GM12875 (cell line): ENCODE measurements around the gene USP33.
"Not testable (repeated sequence)": the region's sequence is repeated elsewhere in the genome, so short reads cannot be mapped to it uniquely, and the experiment has no call there.

Experiments
- H3K4me3 ChIP-seq: one replicate; pipeline ENCODE4 v1.5.1; 2011; ENCODE audit warnings: low read depth, low read length, control low read depth
- TF ChIP-seq, protein P1 (sequence below): IDR thresholded peaks from 2 replicates; pipeline ENCODE4 v1.5.1; 2011; ENCODE audit warnings: low read depth, mild to moderate bottlenecking, control low read depth, inconsistent platforms, low read length, moderate library complexity, borderline replicate concordance; ENCODE audit not compliant: insufficient read depth

The USP33 gene

DNA sequence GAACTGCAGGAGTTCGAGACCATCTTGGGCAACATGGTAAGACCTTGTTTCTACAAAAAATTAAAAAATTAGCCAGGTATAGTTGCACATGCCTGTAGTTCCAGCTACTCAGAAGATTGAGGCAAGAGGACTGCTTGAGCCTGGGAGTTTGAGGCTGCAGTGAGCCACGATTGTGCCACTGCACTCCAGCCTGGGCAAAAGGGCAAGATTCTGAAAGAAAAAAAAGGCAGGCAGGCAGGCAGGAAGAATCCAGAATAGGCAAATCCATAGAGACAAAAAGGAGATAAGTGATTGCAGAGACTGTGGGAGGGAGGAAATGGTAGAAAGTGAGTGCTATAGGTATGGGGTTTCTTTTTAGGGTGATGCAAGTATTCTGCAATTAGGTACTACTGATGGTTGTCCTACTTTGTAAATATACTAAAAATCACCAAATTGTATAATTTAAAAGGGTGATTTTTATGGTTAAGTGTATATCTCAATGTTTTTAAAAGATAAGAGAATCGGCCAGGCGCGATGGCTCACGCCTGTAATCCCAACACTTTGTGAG, 106.6 kb downstream of the USP33 start:
- TF ChIP-seq, protein P1, sequence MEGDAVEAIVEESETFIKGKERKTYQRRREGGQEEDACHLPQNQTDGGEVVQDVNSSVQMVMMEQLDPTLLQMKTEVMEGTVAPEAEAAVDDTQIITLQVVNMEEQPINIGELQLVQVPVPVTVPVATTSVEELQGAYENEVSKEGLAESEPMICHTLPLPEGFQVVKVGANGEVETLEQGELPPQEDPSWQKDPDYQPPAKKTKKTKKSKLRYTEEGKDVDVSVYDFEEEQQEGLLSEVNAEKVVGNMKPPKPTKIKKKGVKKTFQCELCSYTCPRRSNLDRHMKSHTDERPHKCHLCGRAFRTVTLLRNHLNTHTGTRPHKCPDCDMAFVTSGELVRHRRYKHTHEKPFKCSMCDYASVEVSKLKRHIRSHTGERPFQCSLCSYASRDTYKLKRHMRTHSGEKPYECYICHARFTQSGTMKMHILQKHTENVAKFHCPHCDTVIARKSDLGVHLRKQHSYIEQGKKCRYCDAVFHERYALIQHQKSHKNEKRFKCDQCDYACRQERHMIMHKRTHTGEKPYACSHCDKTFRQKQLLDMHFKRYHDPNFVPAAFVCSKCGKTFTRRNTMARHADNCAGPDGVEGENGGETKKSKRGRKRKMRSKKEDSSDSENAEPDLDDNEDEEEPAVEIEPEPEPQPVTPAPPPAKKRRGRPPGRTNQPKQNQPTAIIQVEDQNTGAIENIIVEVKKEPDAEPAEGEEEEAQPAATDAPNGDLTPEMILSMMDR, result no peak
- no peak overlapping the region for H3K4me3 ChIP-seq

DNA sequence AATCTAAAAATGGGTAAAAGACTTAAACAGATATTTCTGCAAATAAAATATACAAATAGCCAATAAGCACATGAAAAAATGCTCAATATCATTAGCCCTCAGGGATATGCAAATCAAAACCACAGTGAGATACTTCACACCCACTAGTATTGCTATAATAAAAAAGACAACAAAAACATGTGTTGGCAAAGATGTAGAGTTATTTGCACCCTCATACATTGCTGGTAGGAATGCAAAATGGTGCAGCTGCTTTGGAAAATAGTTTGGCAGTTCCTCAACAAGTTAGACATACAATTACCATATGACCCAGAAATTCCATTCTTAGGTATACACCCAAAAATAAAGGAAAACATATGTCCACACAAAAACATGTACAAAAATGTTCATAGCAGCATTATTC, 107.4 kb downstream of the USP33 start:
- H3K4me3 ChIP-seq, result no peak overlapping the region

DNA sequence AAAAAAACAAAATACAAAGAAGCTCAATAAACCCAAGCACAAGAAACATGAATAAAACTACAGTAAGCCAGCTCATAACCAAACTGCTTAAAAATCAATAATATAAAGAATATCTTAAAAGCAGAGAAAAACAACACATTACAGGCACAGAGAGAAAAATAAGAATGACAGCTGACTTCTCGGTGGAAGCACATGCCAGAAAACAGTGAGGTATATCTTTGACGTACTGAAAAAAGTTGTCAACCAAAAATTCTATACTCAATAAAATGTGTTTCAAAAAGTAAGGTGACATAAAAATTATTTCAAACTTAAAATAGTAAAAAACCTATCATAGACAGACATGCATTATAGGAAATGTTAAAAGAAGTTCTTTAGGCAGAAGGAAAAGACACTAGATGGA, 110.5 kb downstream of the USP33 start:
- H3K4me3 ChIP-seq, result no peak overlapping the region
- TF ChIP-seq, protein P1, result no peak

More for the DNA sequence above, 107.4 kb downstream of the USP33 start:
- TF ChIP-seq, protein P1, result no peak

DNA sequence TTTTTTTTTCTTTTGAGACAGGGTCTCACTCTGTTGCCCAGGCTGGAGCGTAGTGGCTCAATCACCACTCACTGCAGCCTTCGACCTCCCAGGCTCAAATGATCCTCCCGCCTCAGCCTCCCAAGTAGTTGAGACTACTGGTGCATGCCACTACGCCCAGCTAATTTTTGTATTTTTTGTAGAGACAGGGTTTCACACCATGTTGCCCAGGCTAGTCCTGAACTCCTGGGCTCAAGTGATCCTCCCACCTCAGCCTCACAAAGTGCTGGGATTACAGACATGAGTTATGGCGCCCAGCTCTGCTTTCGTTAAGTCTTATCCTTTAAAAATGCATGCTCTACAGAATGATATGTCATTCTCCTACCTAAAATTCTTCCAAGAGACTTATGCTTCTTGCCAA, 113.4 kb downstream of the USP33 start:
- H3K4me3 ChIP-seq, result not testable (repeated sequence)
